ENCODE data around the gene PRC1. TPM values are rescaled to one million over a fixed set of nuclear protein-coding genes. Genes with fewer than 3 reads are reported as not detected.
"Not testable (repeated sequence)": the region's sequence is repeated elsewhere in the genome, so short reads cannot be mapped to it uniquely, and the experiment has no call there.

PRC1 gene
- total RNA-seq, 1 experiment from 2014 or later: 260 TPM

DNA sequence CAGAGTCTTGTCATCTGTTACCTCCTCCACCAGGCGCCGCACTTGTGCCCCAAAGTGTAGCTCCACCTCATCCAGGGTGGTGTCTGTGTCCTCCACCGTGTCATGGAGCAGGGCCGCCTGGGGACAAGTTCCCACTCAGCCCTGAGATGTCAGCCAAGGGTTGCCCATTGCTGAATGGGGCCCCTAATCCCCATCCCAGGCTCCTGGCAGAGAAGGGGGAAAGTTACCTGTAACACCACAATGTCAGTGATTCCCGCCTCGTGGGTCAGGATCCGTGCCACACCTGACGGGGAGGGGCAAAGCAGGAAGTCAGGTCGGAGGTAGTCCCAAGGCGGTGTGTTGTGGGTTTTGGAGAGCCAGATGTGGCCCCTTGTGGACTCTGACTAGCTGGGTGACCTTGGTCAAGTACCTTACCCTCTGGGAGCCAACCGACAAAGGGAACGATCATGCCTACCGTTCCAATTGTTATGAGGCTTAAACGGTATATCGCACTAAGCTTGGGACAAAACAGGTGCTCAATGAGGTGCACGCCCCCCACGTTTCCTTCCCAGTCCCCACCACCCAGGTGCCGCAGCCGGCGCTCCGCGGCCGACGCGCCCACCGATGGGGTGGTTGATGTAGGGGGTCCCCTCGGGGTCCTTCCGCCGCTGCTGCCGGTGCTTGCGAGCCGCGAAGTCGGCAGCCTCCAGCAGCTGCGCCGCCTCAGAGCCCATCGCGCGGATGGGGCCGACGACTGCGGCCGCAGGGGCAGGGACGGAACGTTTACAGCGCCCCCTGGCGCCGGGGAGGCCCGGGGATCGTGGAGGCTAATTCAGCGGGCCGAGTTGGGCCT, 62.3 kb downstream of the PRC1 start, which contains the start of gene HDDC3:
Gene HDDC3 (minus strand): TSS at position 722 of the 832 bp plus-strand sequence. CDS start 9 bp downstream, at position 713.
- Mint-ChIP-seq H3K9me3 (ENCODE audit: low read depth, unreplicated experiment) (no peaks in the 10 kb centered on the region), H3K4me1 (ENCODE audit: low read depth, unreplicated experiment) (peaks cover 56% of the 10 kb centered on the region), H3K36me3 (ENCODE audit: insufficient read depth, unreplicated experiment) (peaks cover 63% of the 10 kb centered on the region), H3K27me3 (ENCODE audit: unreplicated experiment) (no peaks in the 10 kb centered on the region), H3K27ac (ENCODE audit: unreplicated experiment) (peak within 1 kb of the TSS; percentile 96), H3K4me3 (ENCODE audit: low read depth, unreplicated experiment) (peak within 1 kb of the TSS; percentile 92)
- BruUV-seq (replicated peaks): no TSS peak
- DNase-seq: peak; percentile 98
- TF ChIP-seq, protein P1, sequence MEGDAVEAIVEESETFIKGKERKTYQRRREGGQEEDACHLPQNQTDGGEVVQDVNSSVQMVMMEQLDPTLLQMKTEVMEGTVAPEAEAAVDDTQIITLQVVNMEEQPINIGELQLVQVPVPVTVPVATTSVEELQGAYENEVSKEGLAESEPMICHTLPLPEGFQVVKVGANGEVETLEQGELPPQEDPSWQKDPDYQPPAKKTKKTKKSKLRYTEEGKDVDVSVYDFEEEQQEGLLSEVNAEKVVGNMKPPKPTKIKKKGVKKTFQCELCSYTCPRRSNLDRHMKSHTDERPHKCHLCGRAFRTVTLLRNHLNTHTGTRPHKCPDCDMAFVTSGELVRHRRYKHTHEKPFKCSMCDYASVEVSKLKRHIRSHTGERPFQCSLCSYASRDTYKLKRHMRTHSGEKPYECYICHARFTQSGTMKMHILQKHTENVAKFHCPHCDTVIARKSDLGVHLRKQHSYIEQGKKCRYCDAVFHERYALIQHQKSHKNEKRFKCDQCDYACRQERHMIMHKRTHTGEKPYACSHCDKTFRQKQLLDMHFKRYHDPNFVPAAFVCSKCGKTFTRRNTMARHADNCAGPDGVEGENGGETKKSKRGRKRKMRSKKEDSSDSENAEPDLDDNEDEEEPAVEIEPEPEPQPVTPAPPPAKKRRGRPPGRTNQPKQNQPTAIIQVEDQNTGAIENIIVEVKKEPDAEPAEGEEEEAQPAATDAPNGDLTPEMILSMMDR (IDR thresholded peaks at IDR 0.05; ENCODE audit: unreplicated experiment): peak; percentile 91
- CTCF ChIA-PET: interaction anchor here (0.5 to 3.0 kb wide), 21 partner anchors 17 to 638 kb away, joined by 3 to 18 read pairs (median 5); partner anchors contain the start of genes BLM, MAN2A2, PRC1 and RCCD1
- intact Hi-C loops (cut with micrococcal nuclease; ENCODE audit: unreplicated experiment): loop anchor here (2.0 to 5.0 kb wide), 2 partner anchors 100 to 283 kb away; no protein-coding TSS in a partner anchor

DNA sequence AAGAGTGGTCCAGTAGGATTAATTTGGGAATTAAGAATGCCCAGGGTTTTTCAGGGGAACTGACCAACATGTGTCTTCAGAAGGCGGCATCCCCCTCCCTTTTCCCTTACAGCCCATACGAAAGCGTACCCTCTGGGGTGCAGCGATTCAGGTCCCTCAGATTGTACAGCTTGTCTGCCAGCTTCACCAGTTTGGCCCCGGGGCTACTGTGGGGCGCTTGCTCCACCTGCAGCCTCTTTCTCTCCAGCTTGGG, 62.8 kb downstream of the PRC1 start:
- TF ChIP-seq, protein P1 (IDR thresholded peaks at IDR 0.05; ENCODE audit: unreplicated experiment): no peak
- H3K4me3 Mint-ChIP-seq (ENCODE audit: low read depth, unreplicated experiment): peak overlapping the region; percentile 92
- H3K4me1 Mint-ChIP-seq (ENCODE audit: low read depth, unreplicated experiment): peaks cover 52% of the 10 kb centered on the region
- no TSS peak for BruUV-seq (replicated peaks)
- intact Hi-C loops (cut with micrococcal nuclease; ENCODE audit: unreplicated experiment): loop anchor here (2.0 to 5.0 kb wide), 2 partner anchors 101 to 283 kb away; no protein-coding TSS in a partner anchor
- H3K9me3 Mint-ChIP-seq (ENCODE audit: low read depth, unreplicated experiment): no peaks in the 10 kb centered on the region
- CTCF ChIA-PET: interaction anchor here (0.9 to 3.0 kb wide), 16 partner anchors 16 to 638 kb away, joined by 3 to 18 read pairs (median 6); partner anchors contain the start of genes BLM, MAN2A2, PRC1 and RCCD1
- no peaks in the 10 kb centered on the region for H3K27me3 Mint-ChIP-seq (ENCODE audit: unreplicated experiment)
- DNase-seq: no peak
- H3K27ac Mint-ChIP-seq (ENCODE audit: unreplicated experiment): peak overlapping the region; percentile 96
- peaks cover 57% of the 10 kb centered on the region for H3K36me3 Mint-ChIP-seq (ENCODE audit: insufficient read depth, unreplicated experiment)

DNA sequence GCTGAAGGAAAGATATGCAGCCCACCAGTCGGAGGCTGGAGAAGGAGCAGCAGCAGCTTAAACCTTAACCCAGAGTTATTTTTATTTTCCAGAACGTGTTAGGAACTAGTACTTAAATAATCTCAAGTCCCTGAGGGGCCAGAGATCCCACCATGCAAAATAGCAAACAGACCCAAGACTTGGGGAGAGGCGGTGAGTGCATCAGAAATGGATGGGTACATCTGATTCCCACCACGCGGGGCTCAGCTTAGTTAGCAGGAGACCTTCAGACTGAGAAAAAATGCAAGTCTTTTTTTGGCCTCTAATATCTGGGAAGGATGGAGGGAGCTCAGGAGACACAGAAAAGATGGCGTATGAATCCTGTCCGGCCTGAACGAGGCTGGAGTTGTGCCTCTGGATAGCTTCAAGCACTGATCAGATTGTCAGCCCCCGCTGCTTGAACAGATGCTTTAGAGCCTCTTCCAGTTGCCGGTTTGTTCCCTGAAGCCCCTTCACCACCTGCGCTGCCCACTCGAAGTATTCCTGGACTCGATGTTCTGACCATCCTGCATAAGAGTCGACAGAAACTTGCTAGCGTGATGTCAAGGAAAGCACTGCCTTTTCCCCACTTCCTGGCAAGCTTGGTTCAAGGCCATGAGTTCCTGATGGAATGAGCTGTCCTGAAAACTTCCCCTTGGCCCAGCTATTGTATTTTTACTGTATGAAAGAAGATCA, 63.3 kb downstream of the PRC1 start:
- H3K4me3 Mint-ChIP-seq (ENCODE audit: low read depth, unreplicated experiment): peak overlapping the region; percentile 92
- TF ChIP-seq, protein P1 (IDR thresholded peaks at IDR 0.05; ENCODE audit: unreplicated experiment): no peak
- DNase-seq: no peak
- H3K27me3 Mint-ChIP-seq (ENCODE audit: unreplicated experiment): no peaks in the 10 kb centered on the region
- H3K36me3 Mint-ChIP-seq (ENCODE audit: insufficient read depth, unreplicated experiment): peaks cover 52% of the 10 kb centered on the region
- intact Hi-C loops (cut with micrococcal nuclease; ENCODE audit: unreplicated experiment): loop anchor here (2.0 to 5.0 kb wide), 2 partner anchors 101 to 282 kb away; no protein-coding TSS in a partner anchor
- peaks cover 47% of the 10 kb centered on the region for H3K4me1 Mint-ChIP-seq (ENCODE audit: low read depth, unreplicated experiment)
- CTCF ChIA-PET: interaction anchor here (0.9 to 3.0 kb wide), 16 partner anchors 16 to 637 kb away, joined by 3 to 18 read pairs (median 6); partner anchors contain the start of genes BLM, MAN2A2, PRC1 and RCCD1
- TSS peak; percentile 31 for BruUV-seq (replicated peaks)
- no peaks in the 10 kb centered on the region for H3K9me3 Mint-ChIP-seq (ENCODE audit: low read depth, unreplicated experiment)
- H3K27ac Mint-ChIP-seq (ENCODE audit: unreplicated experiment): peak overlapping the region; percentile 96

DNA sequence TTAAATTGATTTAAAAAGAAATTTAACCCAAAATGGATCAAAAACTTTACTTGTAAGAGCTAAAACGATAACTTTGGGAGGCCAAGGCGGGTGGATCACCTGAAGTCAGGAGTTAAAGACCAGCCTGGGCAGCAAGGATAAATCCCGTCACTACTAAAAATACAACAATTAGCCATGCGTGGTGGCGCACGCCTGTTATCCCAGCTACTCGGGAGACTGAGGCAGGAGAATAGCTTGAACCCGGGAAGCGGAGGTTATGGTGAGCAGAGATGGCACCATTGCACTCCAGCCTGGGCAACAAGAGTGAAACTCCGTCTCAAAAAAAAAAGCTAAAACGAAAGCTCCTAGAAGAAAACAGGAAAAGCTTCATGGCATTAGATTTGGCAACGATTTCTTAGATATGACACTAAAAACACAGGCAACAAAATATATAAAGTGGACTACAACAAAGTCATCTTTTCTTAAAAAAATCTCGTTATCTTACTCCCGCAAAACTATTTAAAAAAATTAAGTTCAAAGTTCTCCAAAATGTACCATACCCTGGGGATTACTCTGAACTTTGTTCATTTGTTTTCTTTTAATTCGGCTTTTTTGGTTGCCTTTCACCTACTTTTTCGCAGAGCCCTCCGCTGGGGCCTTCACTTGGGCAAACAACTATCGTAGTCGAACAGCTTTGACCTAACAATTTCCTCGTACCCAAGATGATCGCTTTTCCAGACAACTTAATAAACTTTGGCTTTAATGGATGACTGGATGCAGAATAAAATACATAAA, 64.9 kb downstream of the PRC1 start:
- intact Hi-C loops (cut with micrococcal nuclease; ENCODE audit: unreplicated experiment): loop anchor here (2.0 to 5.0 kb wide), 2 partner anchors 103 to 281 kb away; no protein-coding TSS in a partner anchor
- no peak for DNase-seq
- CTCF ChIA-PET: interaction anchor here (1.9 kb wide), 1 partner anchor 103 kb away, joined by 4 read pairs; no protein-coding TSS in a partner anchor
- TSS peak; percentile 54 for BruUV-seq (replicated peaks)
- no peaks in the 10 kb centered on the region for H3K27me3 Mint-ChIP-seq (ENCODE audit: unreplicated experiment)
- H3K4me3 Mint-ChIP-seq (ENCODE audit: low read depth, unreplicated experiment): peak overlapping the region; percentile 92
- peaks cover 37% of the 10 kb centered on the region for H3K36me3 Mint-ChIP-seq (ENCODE audit: insufficient read depth, unreplicated experiment)
- no peaks in the 10 kb centered on the region for H3K9me3 Mint-ChIP-seq (ENCODE audit: low read depth, unreplicated experiment)
- peak overlapping the region; percentile 96 for H3K27ac Mint-ChIP-seq (ENCODE audit: unreplicated experiment)
- TF ChIP-seq, protein P1 (IDR thresholded peaks at IDR 0.05; ENCODE audit: unreplicated experiment): no peak
- H3K4me1 Mint-ChIP-seq (ENCODE audit: low read depth, unreplicated experiment): peaks cover 38% of the 10 kb centered on the region

DNA sequence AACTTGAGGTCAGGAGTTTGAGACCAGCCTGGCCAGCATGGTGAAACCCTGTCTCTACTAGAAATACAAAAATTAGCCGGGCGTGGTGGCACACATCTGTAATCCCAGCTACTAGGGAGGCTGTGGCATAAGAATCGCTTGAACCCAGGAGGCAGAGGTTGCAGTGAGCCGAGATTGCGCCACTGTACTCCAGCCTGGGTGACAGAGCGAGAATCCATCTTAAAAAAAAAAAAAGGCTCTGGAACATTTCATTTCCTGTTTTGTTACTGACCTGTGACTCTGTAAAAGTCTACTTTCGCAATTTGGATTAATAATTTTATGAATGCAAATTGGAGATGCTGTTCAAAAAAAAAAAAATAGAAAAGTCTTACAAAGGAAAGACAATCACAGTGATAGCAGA, 66.2 kb downstream of the PRC1 start:
- H3K27ac Mint-ChIP-seq (ENCODE audit: unreplicated experiment): peak overlapping the region; percentile 7
- CTCF ChIA-PET; DNase-seq; H3K27me3 Mint-ChIP-seq (ENCODE audit: unreplicated experiment); H3K9me3 Mint-ChIP-seq (ENCODE audit: low read depth, unreplicated experiment); intact Hi-C loops (cut with micrococcal nuclease; ENCODE audit: unreplicated experiment); H3K4me3 Mint-ChIP-seq (ENCODE audit: low read depth, unreplicated experiment); BruUV-seq (replicated peaks): not testable (repeated sequence)
- H3K36me3 Mint-ChIP-seq (ENCODE audit: insufficient read depth, unreplicated experiment): peaks cover 31% of the 10 kb centered on the region
- H3K4me1 Mint-ChIP-seq (ENCODE audit: low read depth, unreplicated experiment): peaks cover 26% of the 10 kb centered on the region
